HG03108 (cell line): Measurements from ENCODE around the gene SLC51A.

ENCODE experiments used
- ATAC-seq: cut with Tn5 transposase; IDR thresholded peaks from one replicate; pipeline ENCODE4 v1.9.1; 2021; ENCODE audit warnings: moderate library complexity; ENCODE audit not compliant: unreplicated experiment

SLC51A gene

DNA sequence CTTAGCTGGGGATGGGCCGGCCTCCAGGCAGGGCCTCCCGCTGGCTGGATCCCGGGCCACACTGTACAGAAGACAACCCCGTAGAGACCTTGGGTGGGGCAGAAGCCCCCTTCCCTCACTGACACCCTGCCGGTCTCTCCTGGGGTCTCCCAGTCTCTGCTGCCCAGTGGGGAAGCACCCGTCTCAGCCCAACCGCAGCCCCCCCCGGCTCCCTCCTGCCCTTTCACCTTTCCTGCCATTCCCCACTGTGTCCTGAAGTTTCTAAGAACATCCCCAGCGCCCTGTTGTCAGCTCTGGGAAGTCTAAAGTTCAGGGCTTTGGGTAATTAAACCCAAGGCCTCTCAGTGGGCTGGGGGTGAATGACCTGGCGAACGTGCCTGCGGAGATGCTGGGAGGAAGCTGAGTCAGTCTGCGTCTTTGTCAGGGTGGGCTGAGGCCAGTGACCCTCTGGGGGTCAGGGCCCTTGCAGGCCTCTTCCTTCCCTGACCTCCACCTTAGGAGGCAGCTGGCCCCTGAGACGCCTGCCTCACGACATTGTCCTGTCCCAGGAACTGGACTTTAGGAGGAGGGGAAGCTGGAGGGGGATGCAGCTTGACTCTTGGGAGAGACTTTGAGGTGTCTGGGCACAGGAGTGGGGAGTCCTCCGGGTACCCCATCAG is 1.4 kb upstream of the SLC51A start:
- ATAC-seq = no peak

DNA sequence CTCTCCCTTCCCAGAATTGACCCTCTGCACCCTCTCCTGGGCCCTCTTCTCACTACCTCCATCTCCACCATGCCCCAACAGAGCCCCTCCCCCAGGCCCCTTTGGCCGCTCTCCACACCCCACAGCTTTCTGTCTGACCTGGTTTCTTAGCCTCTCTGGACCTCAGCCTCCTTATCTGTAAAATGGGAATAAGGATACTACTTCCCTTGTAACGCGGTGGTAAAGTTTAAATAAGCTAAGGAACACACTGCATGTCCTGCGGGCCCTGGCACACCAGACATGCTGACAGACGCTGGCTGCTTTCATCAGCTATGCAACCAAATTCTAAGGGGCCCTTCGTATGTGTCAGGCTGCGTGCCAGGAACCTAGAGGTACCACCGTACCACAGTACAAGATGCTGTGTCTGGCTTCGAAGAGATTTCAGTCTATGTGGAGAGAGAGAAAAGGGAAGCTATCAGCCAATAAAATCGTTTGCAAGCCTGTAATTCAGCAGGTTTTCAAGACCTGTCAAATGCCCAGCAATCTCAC is 777 bp upstream of the SLC51A start:
- ATAC-seq = no peak

- no peak for ATAC-seq
These were observed 412 bp downstream of the SLC51A start for GRCh38 chr3:196216681-196217211.

- ATAC-seq = no peak
These were observed 1.2 kb downstream of the SLC51A start for GRCh38 chr3:196217307-196218154.

DNA sequence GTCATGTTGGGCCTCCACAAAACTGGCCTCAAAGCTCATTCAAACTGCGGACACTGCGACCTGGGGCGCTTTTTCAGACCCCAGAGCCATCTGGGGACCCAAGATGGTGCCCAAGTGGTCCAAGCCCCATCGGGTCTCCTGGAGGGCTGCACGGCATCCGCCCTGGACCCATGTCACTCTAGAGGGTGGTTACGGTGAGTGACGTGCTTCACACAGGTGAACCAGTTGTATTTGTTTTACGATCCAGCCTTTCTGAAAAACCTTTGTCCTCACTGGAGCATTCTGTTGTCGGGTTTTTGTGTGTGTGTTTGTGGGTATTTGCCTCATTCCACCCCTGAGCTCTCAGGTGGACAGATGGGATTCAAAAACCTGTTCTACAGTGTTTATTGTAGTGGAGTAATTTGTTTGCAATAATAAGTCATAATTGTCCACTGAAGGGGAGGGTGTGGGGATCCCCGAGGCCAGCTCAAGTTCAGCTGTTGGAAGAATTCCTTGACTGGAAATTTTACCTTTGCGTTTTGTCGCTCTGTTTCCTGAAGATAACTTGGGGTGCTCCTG is 1.9 kb downstream of the SLC51A start:
- no peak for ATAC-seq

- peak; percentile 60 for ATAC-seq
These were observed 3.0 kb downstream of the SLC51A start for GRCh38 chr3:196219194-196219969.

DNA sequence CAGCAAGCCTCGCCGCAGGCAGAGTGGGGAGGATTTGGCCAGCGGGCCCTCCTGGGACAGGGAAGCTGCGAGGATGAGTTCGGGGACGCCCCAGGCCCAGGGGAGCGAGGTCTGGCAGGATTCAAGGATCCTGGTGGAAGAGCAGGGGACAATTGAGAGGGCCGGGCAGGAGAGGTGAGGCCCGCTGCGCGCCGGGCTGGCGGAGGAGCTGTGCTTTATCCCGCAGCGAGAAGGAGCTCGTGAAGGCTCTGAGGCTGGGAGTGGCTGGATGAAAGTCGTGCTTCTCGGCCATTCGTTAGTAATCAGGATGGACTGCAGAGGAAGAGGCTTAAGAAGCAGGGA is 3.6 kb downstream of the SLC51A start:
- no peak for ATAC-seq

DNA sequence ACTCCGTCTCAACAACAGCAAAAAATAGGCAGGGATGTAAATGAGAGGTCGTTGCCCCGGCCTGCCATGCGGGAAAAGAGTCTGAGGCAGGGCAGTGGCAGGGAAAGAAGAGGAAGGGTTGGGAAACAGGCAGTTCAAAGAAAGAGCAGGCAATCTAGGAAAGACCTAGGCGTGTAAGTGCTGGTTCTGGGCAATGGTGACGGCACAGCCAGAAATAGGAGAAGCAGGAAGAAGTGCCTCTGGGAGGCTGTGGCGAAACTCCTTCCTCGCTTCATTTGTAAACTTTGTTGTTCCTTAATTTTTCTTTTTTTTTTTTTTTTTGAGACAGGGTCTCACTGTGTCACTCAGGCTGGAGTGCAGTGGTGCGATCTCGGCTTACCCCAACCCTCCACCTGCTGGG is 4.3 kb downstream of the SLC51A start:
- no peak for ATAC-seq

GRCh38 chr3:196220991-196221390 is 4.7 kb downstream of the SLC51A start:
- ATAC-seq = no peak

DNA sequence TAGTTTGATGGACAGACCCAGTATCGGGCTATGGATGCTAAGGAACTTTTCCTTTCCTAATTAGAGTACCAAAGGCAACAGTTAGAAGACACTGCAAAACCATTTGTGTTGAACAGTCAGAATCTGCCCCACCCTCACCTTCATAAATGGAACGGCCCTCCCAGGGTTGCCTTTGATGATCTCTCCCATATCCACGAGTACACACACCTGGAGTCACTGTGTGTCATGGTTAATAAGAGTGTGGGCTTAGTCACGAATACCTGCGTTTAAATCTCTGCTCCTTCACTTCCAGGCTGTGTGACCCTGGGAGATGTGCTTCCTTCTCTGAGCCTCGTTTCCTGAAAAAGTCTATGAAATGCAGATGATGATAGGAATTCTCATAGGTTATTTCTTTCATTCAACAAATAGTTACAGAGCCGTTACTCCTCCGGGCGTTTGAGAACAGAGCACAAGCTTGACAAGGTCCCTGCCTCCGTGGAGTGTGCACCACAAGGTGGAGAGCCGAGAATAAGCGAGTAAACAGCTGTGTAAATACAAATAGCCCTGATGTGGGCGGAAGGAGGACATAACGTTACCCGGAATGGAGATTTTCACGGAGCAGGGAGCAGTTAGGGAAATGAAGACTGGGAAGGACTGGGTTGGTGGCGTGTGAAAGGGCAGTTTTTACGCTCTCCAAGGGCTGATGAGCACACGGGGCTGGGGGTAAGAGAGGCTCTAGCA is 6.7 kb downstream of the SLC51A start:
- ATAC-seq = no peak

- no peak for ATAC-seq
These were observed 8.8 kb downstream of the SLC51A start for GRCh38 chr3:196225086-196225485.

GRCh38 chr3:196225763-196226364 is 9.5 kb downstream of the SLC51A start:
- ATAC-seq = no peak

GRCh38 chr3:196227121-196227561 is 10.8 kb downstream of the SLC51A start:
- ATAC-seq = no peak

GRCh38 chr3:196227629-196228493 is 11.5 kb downstream of the SLC51A start:
- ATAC-seq = no peak

- no peak for ATAC-seq
These were observed 16.0 kb downstream of the SLC51A start for GRCh38 chr3:196232154-196232881.

DNA sequence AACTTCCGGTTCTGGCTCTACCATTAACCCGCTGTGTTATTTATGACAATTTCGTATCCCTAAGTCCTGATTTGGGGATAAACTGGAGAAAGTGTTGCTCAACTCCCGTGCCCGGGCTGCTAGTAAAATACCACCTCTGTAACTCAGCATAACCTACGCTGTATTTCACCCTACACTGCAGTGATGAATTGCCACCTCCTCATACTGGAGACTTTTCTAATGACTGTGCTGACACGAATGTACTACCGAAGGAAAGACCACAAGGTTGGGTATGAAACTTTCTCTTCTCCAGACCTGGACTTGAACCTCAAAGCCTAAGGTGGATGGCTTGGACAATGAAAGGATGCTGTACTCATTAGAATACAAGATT is 16.5 kb downstream of the SLC51A start:
- ATAC-seq = no peak

- no peak for ATAC-seq
These were observed 19.3 kb downstream of the SLC51A start for GRCh38 chr3:196235452-196236122.

GRCh38 chr3:196236223-196236622 is 19.9 kb downstream of the SLC51A start:
- no peak for ATAC-seq
